NCI-H1105 treated with DMSO at 0.1 percent for 48 hours (cell line): ENCODE measurements around the gene SH3BGRL2.
"Not testable (repeated sequence)": the region's sequence is repeated elsewhere in the genome, so short reads cannot be mapped to it uniquely, and the experiment has no call there.

Experiments used
- DNase-seq: peaks from one replicate; lab custom pipeline; 2025; lab: John Stamatoyannopoulos, UW

SH3BGRL2 gene

GRCh38 chr6:79745282-79745681, 114.2 kb downstream of the SH3BGRL2 start:
- DNase-seq, result not testable (repeated sequence)

GRCh38 chr6:79746325-79746724, 115.2 kb downstream of the SH3BGRL2 start:
- DNase-seq, result not testable (repeated sequence)

GRCh38 chr6:79750806-79751205, 119.7 kb downstream of the SH3BGRL2 start:
- DNase-seq, result no peak
